Left ventricle myocardium inferior (tissue), 1 donor: ENCODE measurements around the gene SRA1. TPM values are rescaled to one million over a fixed set of nuclear protein-coding genes. Genes with fewer than 3 reads are reported as not detected.

Source experiments
- DNase-seq: peaks from one replicate; pipeline ENCODE4 v3.0.0-alpha.2; 2020
- H3K27ac ChIP-seq: fragments of 200-600 bp; replicated peaks from 2 replicates; pipeline ENCODE4 v1.8.0; 2021
- H3K27me3 ChIP-seq: fragments of 200-600 bp; 2 replicates; pipeline ENCODE4 v1.8.0; 2021; ENCODE audit warnings: low read depth
- H3K36me3 ChIP-seq: fragments of 200-600 bp; 2 replicates; pipeline ENCODE4 v1.8.0; 2021
- H3K4me1 ChIP-seq: fragments of 200-600 bp; 2 replicates; pipeline ENCODE4 v1.8.0; 2021
- H3K4me3 ChIP-seq: fragments of 200-600 bp; 2 replicates; pipeline ENCODE4 v1.8.0; 2021; ENCODE audit warnings: mild to moderate bottlenecking, moderate library complexity
- H3K9me3 ChIP-seq: fragments of 200-600 bp; replicated peaks from 2 replicates; pipeline ENCODE4 v1.8.0; 2021
- CTCF ChIP-seq: fragments of 200-600 bp; IDR thresholded peaks from 2 replicates; pipeline ENCODE4 v1.8.0; 2021; ENCODE audit warnings: antibody characterized with exemption, mild to moderate bottlenecking, borderline replicate concordance
- intact Hi-C: fragments of 100-400 bp; cut with micrococcal nuclease; formaldehyde crosslinking; loops from one replicate; pipeline ENCODE4 v1.11.0; 2022
- total RNA-seq: library from RNA; stranded (reverse); fragmentation: NEBNext Ultra II Directional; extraction: Animal tissue kit (Norgen Biotek cat#: 25700); gene quantifications from one replicate; pipeline ENCODE4 v1.2.1, GENCODE V29; 2021
- donor health status: DM: no; HTN: yes; CAD: no; lungs with severe emphysema.

SRA1 gene
- total RNA-seq, 1 donor from 2014 or later = 28.6 TPM

GRCh38 chr5:140556438-140556837 lies 835 bp downstream of the SRA1 start:
- Histone ChIP-seq H3K36me3 (peaks cover 33% of the 10 kb centered on the region), H3K4me3 (peak overlapping the region; percentile 80), H3K9me3 (no peaks in the 10 kb centered on the region), H3K27me3 (no peaks in the 10 kb centered on the region), H3K27ac (peak overlapping the region; percentile 91), H3K4me1 (peaks cover 52% of the 10 kb centered on the region)
- DNase-seq = no peak
- intact Hi-C loops = no loop called here
- no peak for TF ChIP-seq CTCF

GRCh38 chr5:140555747-140556312 lies 1.4 kb downstream of the SRA1 start:
- intact Hi-C loops = no loop called here
- peaks cover 54% of the 10 kb centered on the region for H3K4me1 ChIP-seq
- H3K9me3 ChIP-seq = no peaks in the 10 kb centered on the region
- no peak overlapping the region for H3K27ac ChIP-seq
- H3K4me3 ChIP-seq = peak overlapping the region; percentile 80
- no peak for TF ChIP-seq CTCF
- no peaks in the 10 kb centered on the region for H3K27me3 ChIP-seq
- peaks cover 35% of the 10 kb centered on the region for H3K36me3 ChIP-seq
- no peak for DNase-seq

GRCh38 chr5:140554454-140554853 lies 2.8 kb downstream of the SRA1 start:
- Histone ChIP-seq H3K4me1 (peaks cover 68% of the 10 kb centered on the region), H3K27ac (peak overlapping the region; percentile 2), H3K36me3 (peaks cover 39% of the 10 kb centered on the region), H3K27me3 (no peaks in the 10 kb centered on the region), H3K9me3 (no peaks in the 10 kb centered on the region), H3K4me3 (no peak overlapping the region)
- intact Hi-C loops = no loop called here
- no peak for DNase-seq
- TF ChIP-seq CTCF = no peak

- Histone ChIP-seq H3K36me3 (peaks cover 39% of the 10 kb centered on the region), H3K4me3 (no peak overlapping the region), H3K27me3 (no peaks in the 10 kb centered on the region), H3K27ac (peak overlapping the region; percentile 2), H3K9me3 (no peaks in the 10 kb centered on the region), H3K4me1 (peaks cover 76% of the 10 kb centered on the region)
- intact Hi-C loops = no loop called here
- no peak for DNase-seq
- TF ChIP-seq CTCF = no peak
These were observed 3.6 kb downstream of the SRA1 start for GRCh38 chr5:140553657-140554056.

GRCh38 chr5:140551872-140552271 lies 5.4 kb downstream of the SRA1 start:
- Histone ChIP-seq H3K9me3 (no peaks in the 10 kb centered on the region), H3K36me3 (peaks cover 39% of the 10 kb centered on the region), H3K4me3 (no peak overlapping the region), H3K27ac (no peak overlapping the region), H3K4me1 (peaks cover 80% of the 10 kb centered on the region), H3K27me3 (no peaks in the 10 kb centered on the region)
- intact Hi-C loops = no loop called here
- no peak for TF ChIP-seq CTCF
- DNase-seq = no peak
